ENCODE results near the gene ATP10A. TPM values are rescaled to one million over a fixed set of nuclear protein-coding genes. Genes with fewer than 3 reads are reported as not detected.

ATP10A gene
- total RNA-seq, 1 experiment from 2014 or later = 0.02 TPM

DNA sequence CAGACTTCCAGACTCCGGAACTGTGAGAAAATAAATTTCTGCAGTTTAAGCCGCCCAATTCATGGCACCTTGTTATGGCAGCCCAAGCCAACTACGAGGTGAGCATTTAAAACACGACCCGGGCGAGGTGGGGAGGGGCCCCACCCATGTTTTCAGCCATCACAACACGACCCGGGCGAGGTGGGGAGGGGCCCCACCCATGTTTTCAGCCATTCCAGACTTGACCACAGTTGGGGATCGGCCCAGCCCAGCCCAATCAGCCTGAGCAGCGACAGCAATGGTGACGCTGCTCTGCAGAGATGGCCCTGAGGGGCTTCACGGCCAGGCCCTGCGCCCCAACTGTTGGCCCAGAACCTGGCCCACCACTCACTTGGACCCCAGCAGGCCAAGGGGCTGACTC, 93.1 kb downstream of the ATP10A start:
- intact Hi-C loops (cut with micrococcal nuclease) = no loop called here
- no TSS peak for BruUV-seq (replicated peaks)
- Histone ChIP-seq H3K9me3 (ENCODE audit: control insufficient read depth in 1 of 2, insufficient read depth in 1 of 2, low read depth in 1 of 2, low read length in 2 of 2) (peaks cover 0 to 30% of the 10 kb centered on the region in 2 experiments; a peak in 2 of 4 replicates), H3K79me2 (ENCODE audit: insufficient read depth, low read length) (no peaks in the 10 kb centered on the region), H4K20me1 (ENCODE audit: insufficient read depth) (no peaks in the 10 kb centered on the region), H3K9ac (ENCODE audit: low read length) (no peak overlapping the region), H3K9me2 (ENCODE audit: insufficient read depth) (no peaks in the 10 kb centered on the region), H3K4me1 (ENCODE audit: control insufficient read depth in 1 of 2, insufficient read depth in 2 of 2, low read length in 2 of 2) (no peaks in the 10 kb centered on the region), H3K27ac (ENCODE audit: low read depth, low read length) (no peak overlapping the region), H3K27me3 (ENCODE audit: insufficient read depth, low read length) (no peaks in the 10 kb centered on the region), H2AFZ (ENCODE audit: low read depth, low read length, poor library complexity, severe bottlenecking) (no peak overlapping the region), H3K36me3 (ENCODE audit: control insufficient read depth in 1 of 2, insufficient read depth in 2 of 2, low read length in 2 of 2) (no peaks in the 10 kb centered on the region), H3K4me3 (replicated peaks in 1 of 2; ENCODE audit: low read depth in 1 of 2, low read length in 2 of 2) (no peak overlapping the region), H3K4me2 (ENCODE audit: low read length) (no peak overlapping the region)
- ChIA-PET RAD21 (ENCODE audit: low non-redundant PET in 1 of 2, low total read pairs in 2 of 2, uncharacterized antibody in 2 of 2, unreplicated experiment in 2 of 2) (no interaction called here), POLR2A (no interaction called here), CTCF (no interaction called here)
- DNase-seq (ENCODE audit: low read depth, low spot score) (no peak), ATAC-seq (no peak)
- TF ChIP-seq ZNF274 (IDR thresholded peaks at IDR 0.05; ENCODE audit: low read depth, low read length) = no peak
- TF ChIP-seq, protein P1, sequence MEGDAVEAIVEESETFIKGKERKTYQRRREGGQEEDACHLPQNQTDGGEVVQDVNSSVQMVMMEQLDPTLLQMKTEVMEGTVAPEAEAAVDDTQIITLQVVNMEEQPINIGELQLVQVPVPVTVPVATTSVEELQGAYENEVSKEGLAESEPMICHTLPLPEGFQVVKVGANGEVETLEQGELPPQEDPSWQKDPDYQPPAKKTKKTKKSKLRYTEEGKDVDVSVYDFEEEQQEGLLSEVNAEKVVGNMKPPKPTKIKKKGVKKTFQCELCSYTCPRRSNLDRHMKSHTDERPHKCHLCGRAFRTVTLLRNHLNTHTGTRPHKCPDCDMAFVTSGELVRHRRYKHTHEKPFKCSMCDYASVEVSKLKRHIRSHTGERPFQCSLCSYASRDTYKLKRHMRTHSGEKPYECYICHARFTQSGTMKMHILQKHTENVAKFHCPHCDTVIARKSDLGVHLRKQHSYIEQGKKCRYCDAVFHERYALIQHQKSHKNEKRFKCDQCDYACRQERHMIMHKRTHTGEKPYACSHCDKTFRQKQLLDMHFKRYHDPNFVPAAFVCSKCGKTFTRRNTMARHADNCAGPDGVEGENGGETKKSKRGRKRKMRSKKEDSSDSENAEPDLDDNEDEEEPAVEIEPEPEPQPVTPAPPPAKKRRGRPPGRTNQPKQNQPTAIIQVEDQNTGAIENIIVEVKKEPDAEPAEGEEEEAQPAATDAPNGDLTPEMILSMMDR (IDR thresholded peaks at IDR 0.05 in 2 of 3, conservative IDR thresholded peaks at IDR 0.05 in 1 of 3; ENCODE audit: borderline replicate concordance in 1 of 3, insufficient read depth in 1 of 3, low read depth in 2 of 3, low read length in 2 of 3) = no peak
- TF ChIP-seq EZH2phosphoT487 (IDR thresholded peaks at IDR 0.05; ENCODE audit: borderline replicate concordance) = no peak
- TF ChIP-seq ZFX (IDR thresholded peaks at IDR 0.05) = no peak
- TF ChIP-seq, protein P2, sequence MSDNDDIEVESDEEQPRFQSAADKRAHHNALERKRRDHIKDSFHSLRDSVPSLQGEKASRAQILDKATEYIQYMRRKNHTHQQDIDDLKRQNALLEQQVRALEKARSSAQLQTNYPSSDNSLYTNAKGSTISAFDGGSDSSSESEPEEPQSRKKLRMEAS (IDR thresholded peaks at IDR 0.05) = no peak
- TF ChIP-seq EGR1 (IDR thresholded peaks at IDR 0.05; ENCODE audit: low read depth) = no peak
- TF ChIP-seq SRF (IDR thresholded peaks at IDR 0.05; ENCODE audit: low read depth) = no peak
- no peak for TF ChIP-seq TCF7L2 (IDR thresholded peaks at IDR 0.05; ENCODE audit: borderline replicate concordance, extremely low read depth, insufficient read depth, insufficient read length)

DNA sequence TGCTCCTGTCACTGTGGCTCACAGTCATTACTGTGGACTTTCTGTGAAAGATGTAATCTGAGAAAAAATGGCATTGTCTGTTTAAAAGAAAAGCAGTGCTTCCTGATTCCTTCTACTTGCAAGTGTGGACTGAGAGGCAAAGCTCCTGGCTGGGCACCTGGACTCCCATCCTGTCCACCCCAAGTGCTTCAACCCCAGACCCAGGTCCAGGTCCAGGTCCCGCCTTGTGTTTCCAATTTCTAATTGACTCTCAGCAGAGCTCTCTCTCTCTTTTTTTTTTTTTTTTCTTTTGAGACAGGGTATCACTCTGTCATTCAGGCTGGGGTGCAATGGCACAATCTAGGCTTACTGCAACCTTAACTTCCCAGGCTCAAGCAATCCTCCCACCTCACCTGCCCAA, 94.9 kb downstream of the ATP10A start:
- Histone ChIP-seq H3K27me3 (ENCODE audit: insufficient read depth, low read length) (no peaks in the 10 kb centered on the region), H3K36me3 (ENCODE audit: control insufficient read depth in 1 of 2, insufficient read depth in 2 of 2, low read length in 2 of 2) (no peaks in the 10 kb centered on the region), H3K4me1 (ENCODE audit: control insufficient read depth in 1 of 2, insufficient read depth in 2 of 2, low read length in 2 of 2) (no peaks in the 10 kb centered on the region), H3K9me3 (ENCODE audit: control insufficient read depth in 1 of 2, insufficient read depth in 1 of 2, low read depth in 1 of 2, low read length in 2 of 2) (peaks cover 0 to 39% of the 10 kb centered on the region in 2 experiments; a peak in 2 of 4 replicates), H3K4me2 (ENCODE audit: low read length) (no peak overlapping the region), H3K79me2 (ENCODE audit: insufficient read depth, low read length) (no peaks in the 10 kb centered on the region), H2AFZ (ENCODE audit: low read depth, low read length, poor library complexity, severe bottlenecking) (no peak overlapping the region), H4K20me1 (ENCODE audit: insufficient read depth) (no peaks in the 10 kb centered on the region), H3K4me3 (replicated peaks in 1 of 2; ENCODE audit: low read depth in 1 of 2, low read length in 2 of 2) (no peak overlapping the region), H3K27ac (ENCODE audit: low read depth, low read length) (no peak overlapping the region), H3K9me2 (ENCODE audit: insufficient read depth) (no peaks in the 10 kb centered on the region), H3K9ac (ENCODE audit: low read length) (no peak overlapping the region)
- no TSS peak for BruUV-seq (replicated peaks)
- ChIA-PET POLR2A (no interaction called here), CTCF (no interaction called here), RAD21 (ENCODE audit: low non-redundant PET in 1 of 2, low total read pairs in 2 of 2, uncharacterized antibody in 2 of 2, unreplicated experiment in 2 of 2) (no interaction called here)
- ATAC-seq (no peak), DNase-seq (ENCODE audit: low read depth, low spot score) (no peak)
- intact Hi-C loops (cut with micrococcal nuclease) = no loop called here
- TF ChIP-seq, protein P3, sequence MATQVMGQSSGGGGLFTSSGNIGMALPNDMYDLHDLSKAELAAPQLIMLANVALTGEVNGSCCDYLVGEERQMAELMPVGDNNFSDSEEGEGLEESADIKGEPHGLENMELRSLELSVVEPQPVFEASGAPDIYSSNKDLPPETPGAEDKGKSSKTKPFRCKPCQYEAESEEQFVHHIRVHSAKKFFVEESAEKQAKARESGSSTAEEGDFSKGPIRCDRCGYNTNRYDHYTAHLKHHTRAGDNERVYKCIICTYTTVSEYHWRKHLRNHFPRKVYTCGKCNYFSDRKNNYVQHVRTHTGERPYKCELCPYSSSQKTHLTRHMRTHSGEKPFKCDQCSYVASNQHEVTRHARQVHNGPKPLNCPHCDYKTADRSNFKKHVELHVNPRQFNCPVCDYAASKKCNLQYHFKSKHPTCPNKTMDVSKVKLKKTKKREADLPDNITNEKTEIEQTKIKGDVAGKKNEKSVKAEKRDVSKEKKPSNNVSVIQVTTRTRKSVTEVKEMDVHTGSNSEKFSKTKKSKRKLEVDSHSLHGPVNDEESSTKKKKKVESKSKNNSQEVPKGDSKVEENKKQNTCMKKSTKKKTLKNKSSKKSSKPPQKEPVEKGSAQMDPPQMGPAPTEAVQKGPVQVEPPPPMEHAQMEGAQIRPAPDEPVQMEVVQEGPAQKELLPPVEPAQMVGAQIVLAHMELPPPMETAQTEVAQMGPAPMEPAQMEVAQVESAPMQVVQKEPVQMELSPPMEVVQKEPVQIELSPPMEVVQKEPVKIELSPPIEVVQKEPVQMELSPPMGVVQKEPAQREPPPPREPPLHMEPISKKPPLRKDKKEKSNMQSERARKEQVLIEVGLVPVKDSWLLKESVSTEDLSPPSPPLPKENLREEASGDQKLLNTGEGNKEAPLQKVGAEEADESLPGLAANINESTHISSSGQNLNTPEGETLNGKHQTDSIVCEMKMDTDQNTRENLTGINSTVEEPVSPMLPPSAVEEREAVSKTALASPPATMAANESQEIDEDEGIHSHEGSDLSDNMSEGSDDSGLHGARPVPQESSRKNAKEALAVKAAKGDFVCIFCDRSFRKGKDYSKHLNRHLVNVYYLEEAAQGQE (IDR thresholded peaks at IDR 0.05; ENCODE audit: low read depth) = no peak
- TF ChIP-seq SP1 (IDR thresholded peaks at IDR 0.05; ENCODE audit: low read depth) (no peak), SIN3A (IDR thresholded peaks at IDR 0.05; ENCODE audit: low read depth) (no peak), POLR2AphosphoS5 (IDR thresholded peaks at IDR 0.05; ENCODE audit: low read depth, low read length) (no peak), ZFX (IDR thresholded peaks at IDR 0.05) (no peak), TCF7L2 (IDR thresholded peaks at IDR 0.05; ENCODE audit: borderline replicate concordance, extremely low read depth, insufficient read depth, insufficient read length) (no peak)
- TF ChIP-seq, protein P4, sequence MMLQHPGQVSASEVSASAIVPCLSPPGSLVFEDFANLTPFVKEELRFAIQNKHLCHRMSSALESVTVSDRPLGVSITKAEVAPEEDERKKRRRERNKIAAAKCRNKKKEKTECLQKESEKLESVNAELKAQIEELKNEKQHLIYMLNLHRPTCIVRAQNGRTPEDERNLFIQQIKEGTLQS (IDR thresholded peaks at IDR 0.05) = no peak
